GM11168 (cell line): Measurements from ENCODE around the gene GADD45B.
"Not testable (repeated sequence)": the region's sequence is repeated elsewhere in the genome, so short reads cannot be mapped to it uniquely, and the experiment has no call there.

ENCODE experiments used
- in situ Hi-C: fragments of 300-500 bp; cut with MboI; formaldehyde crosslinking; loops from one replicate; pipeline ENCODE4 v1.12.0; 2022; ENCODE audit warnings: low sequenced_read_pairs; ENCODE audit not compliant: unreplicated experiment

GADD45B gene

GRCh38 chr19:2500841-2501261 lies 24.9 kb downstream of the GADD45B start:
- in situ Hi-C loops: no loop called here

GRCh38 chr19:2503521-2504109 lies 27.7 kb downstream of the GADD45B start:
- in situ Hi-C loops: no loop called here

- in situ Hi-C loops: not testable (repeated sequence)
These were observed 30.7 kb downstream of the GADD45B start for GRCh38 chr19:2506656-2507055.

GRCh38 chr19:2507109-2507508 lies 31.2 kb downstream of the GADD45B start:
- in situ Hi-C loops: no loop called here

GRCh38 chr19:2509096-2509495 lies 33.2 kb downstream of the GADD45B start:
- in situ Hi-C loops: no loop called here

GRCh38 chr19:2511570-2511969 lies 35.6 kb downstream of the GADD45B start:
- in situ Hi-C loops: no loop called here

GRCh38 chr19:2511991-2512390 lies 36.1 kb downstream of the GADD45B start:
- in situ Hi-C loops: no loop called here

- in situ Hi-C loops: no loop called here
These were observed 36.9 kb downstream of the GADD45B start for GRCh38 chr19:2512523-2513431.

GRCh38 chr19:2514981-2515518 lies 39.1 kb downstream of the GADD45B start:
- in situ Hi-C loops: no loop called here

GRCh38 chr19:2516727-2517126 lies 40.8 kb downstream of the GADD45B start:
- in situ Hi-C loops: no loop called here

- in situ Hi-C loops: no loop called here
These were observed 42.1 kb downstream of the GADD45B start for GRCh38 chr19:2517881-2518601.

- in situ Hi-C loops: not testable (repeated sequence)
These were observed 42.9 kb downstream of the GADD45B start for GRCh38 chr19:2518856-2519255.

- in situ Hi-C loops: no loop called here
These were observed 43.6 kb downstream of the GADD45B start for GRCh38 chr19:2519482-2519881.

- in situ Hi-C loops: no loop called here
These were observed 47.8 kb downstream of the GADD45B start for GRCh38 chr19:2523630-2524311.

GRCh38 chr19:2524361-2524839 lies 48.5 kb downstream of the GADD45B start:
- in situ Hi-C loops: no loop called here

GRCh38 chr19:2524840-2525723 lies 49.2 kb downstream of the GADD45B start:
- in situ Hi-C loops: no loop called here

GRCh38 chr19:2527171-2527570 lies 51.2 kb downstream of the GADD45B start:
- in situ Hi-C loops: no loop called here

GRCh38 chr19:2527686-2528085 lies 51.8 kb downstream of the GADD45B start:
- in situ Hi-C loops: no loop called here
